Upper lobe of right lung (tissue), 1 donor: Measurements from ENCODE around the gene SPECC1L. TPM values are rescaled to one million over a fixed set of nuclear protein-coding genes. Genes with fewer than 3 reads are reported as not detected.

Experiments
- ATAC-seq: fragments of 200-7000 bp; cut with Tn5 transposase; one replicate; pipeline ENCODE4 v1.9.1; 2020; ENCODE audit warnings: mild to moderate bottlenecking, moderate library complexity
- DNase-seq: peaks from one replicate; pipeline ENCODE4 v3.0.0-alpha.2; 2020
- H3K27ac ChIP-seq: fragments of 200-600 bp; one replicate; pipeline ENCODE4 v1.8.0; 2022
- H3K27me3 ChIP-seq: fragments of 200-600 bp; one replicate; pipeline ENCODE4 v1.8.0; 2022; ENCODE audit warnings: mild to moderate bottlenecking
- H3K36me3 ChIP-seq: fragments of 200-600 bp; one replicate; pipeline ENCODE4 v1.8.0; 2022
- H3K4me1 ChIP-seq: fragments of 200-600 bp; one replicate; pipeline ENCODE4 v1.8.0; 2022
- H3K4me3 ChIP-seq: fragments of 200-600 bp; one replicate; pipeline ENCODE4 v1.8.0; 2022; ENCODE audit warnings: mild to moderate bottlenecking
- H3K9me3 ChIP-seq: fragments of 200-600 bp; one replicate; pipeline ENCODE4 v1.8.0; 2022
- CTCF ChIP-seq: fragments of 200-600 bp; IDR thresholded peaks from one replicate; pipeline ENCODE4 v1.8.0; 2022; ENCODE audit warnings: antibody characterized with exemption
- intact Hi-C: fragments of 100-400 bp; cut with DNase I; formaldehyde crosslinking; loops from one replicate; pipeline ENCODE4 v1.11.0; 2022
- total RNA-seq: library from RNA; stranded (reverse); fragmentation: NEBNext Ultra II Directional; extraction: Animal tissue kit (Norgen Biotek cat#: 25700); gene quantifications from one replicate; pipeline ENCODE4 v1.2.1, GENCODE V29; 2021
- donor health status: DM: no; HTN: yes; CAD: no; lungs with severe emphysema.

Gene SPECC1L
- total RNA-seq, 1 donor from 2014 or later, result 87.1 TPM

- no peaks in the 10 kb centered on the region for H3K27me3 ChIP-seq
- peaks cover 54% of the 10 kb centered on the region for H3K4me1 ChIP-seq
- H3K9me3 ChIP-seq, result no peaks in the 10 kb centered on the region
- H3K4me3 ChIP-seq, result no peak overlapping the region
- DNase-seq, result no peak
- no peak for TF ChIP-seq CTCF
- H3K36me3 ChIP-seq, result peaks cover 5% of the 10 kb centered on the region
- H3K27ac ChIP-seq, result peak overlapping the region; percentile 56
- ATAC-seq, result no peak
- intact Hi-C loops, result no loop called here
Measured at GRCh38 chr22:24302591-24302990, 32.0 kb downstream of the SPECC1L start.

DNA sequence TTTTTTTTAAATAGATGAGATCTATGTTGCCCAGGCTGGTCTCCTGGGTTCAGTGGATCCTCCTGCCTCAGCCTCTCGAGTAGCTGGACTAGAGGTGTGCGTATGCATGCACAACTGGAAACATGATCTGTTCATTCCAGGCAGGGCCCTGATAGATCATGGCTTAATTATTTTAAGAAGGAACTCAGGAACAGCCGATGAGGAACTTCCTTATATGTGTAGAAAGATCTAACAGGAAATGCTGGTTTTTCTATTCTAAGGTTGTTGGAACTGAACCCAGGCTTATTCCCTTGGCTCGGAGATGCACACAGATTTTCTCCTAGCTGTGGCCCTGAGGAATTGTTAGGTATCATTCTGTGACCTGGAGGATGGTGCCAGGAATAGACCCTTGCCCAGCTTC lies 32.4 kb downstream of the SPECC1L start:
- H3K4me3 ChIP-seq, result no peak overlapping the region
- peaks cover 54% of the 10 kb centered on the region for H3K4me1 ChIP-seq
- no peak for TF ChIP-seq CTCF
- DNase-seq, result no peak
- no peaks in the 10 kb centered on the region for H3K27me3 ChIP-seq
- peaks cover 5% of the 10 kb centered on the region for H3K36me3 ChIP-seq
- peak overlapping the region; percentile 56 for H3K27ac ChIP-seq
- intact Hi-C loops, result no loop called here
- H3K9me3 ChIP-seq, result no peaks in the 10 kb centered on the region
- ATAC-seq, result peak; percentile 29

DNA sequence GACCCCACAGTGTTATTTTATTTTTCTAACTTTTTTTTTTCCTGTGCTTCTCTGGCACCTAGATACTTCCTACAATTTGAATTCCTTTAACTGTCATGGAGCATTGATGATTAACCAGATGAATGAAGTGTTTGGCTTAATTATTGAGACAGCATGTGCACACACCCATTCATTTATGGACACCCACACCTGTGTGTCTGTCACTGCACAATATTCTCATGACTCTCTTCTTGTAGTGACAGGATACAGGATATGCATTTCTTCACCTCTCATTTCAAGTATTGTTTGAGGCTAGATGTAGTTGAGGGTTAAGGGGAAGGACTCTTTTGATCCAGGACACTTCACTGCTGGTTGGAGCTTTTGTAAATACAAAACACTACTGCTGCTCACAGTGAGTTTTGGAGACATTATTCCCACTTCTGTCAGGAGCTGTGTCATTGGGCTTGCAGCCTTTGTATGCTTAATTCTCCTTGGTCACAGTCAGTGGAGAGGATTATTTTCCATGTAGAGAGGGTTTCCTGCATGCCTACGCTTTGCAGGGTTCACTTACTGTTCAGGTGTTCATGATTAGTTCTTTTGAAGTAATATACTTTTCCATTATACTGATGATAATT lies 33.5 kb downstream of the SPECC1L start:
- Histone ChIP-seq H3K4me3 (no peak overlapping the region), H3K9me3 (no peaks in the 10 kb centered on the region), H3K27ac (peak overlapping the region; percentile 58), H3K27me3 (no peaks in the 10 kb centered on the region), H3K36me3 (peaks cover 10% of the 10 kb centered on the region), H3K4me1 (peaks cover 56% of the 10 kb centered on the region)
- DNase-seq (no peak), ATAC-seq (peak; percentile 49)
- no peak for TF ChIP-seq CTCF
- intact Hi-C loops, result no loop called here

DNA sequence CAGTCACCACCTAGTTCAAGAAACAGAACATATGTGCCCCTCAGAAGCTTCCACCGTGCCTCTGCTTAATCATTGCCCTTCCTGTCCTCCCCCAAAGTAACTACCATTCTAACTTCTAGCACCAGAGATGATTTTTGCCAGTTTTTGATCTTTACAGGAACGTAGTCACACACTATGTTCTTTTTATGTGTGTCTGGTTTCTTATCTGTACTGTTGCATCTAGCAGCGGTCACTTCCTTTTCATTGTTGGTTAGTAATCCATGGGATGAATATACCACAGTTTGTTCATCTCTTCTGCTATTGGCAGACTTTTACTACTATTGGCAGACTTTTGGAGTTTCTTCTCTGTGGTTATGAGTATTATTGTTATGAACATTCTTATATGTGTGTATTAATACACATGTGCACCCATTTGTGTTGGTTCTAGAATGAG lies 34.6 kb downstream of the SPECC1L start:
- peaks cover 59% of the 10 kb centered on the region for H3K4me1 ChIP-seq
- TF ChIP-seq CTCF, result no peak
- H3K27me3 ChIP-seq, result no peaks in the 10 kb centered on the region
- DNase-seq, result no peak
- ATAC-seq, result no peak
- peaks cover 10% of the 10 kb centered on the region for H3K36me3 ChIP-seq
- H3K4me3 ChIP-seq, result no peak overlapping the region
- intact Hi-C loops, result no loop called here
- no peaks in the 10 kb centered on the region for H3K9me3 ChIP-seq
- H3K27ac ChIP-seq, result peak overlapping the region; percentile 58

DNA sequence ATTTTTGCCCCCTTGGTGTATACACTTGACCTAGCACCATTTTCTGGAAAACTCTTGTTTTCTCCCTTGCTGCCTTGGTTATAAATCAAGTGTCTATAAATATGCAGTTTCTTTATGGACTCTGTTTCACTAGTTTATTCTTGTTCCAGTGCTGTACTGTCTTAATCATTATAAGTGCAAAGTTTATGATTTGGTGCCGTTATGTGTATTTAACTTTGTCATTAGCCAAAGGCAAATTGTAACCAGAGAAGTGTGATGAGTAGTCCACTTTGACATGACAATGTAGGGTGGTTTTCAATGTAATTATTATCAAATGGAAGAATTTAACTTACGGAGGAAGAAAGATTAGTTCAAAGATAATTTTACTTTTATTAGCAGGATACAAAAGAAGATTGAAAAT lies 40.3 kb downstream of the SPECC1L start:
- ATAC-seq (no peak), DNase-seq (no peak)
- Histone ChIP-seq H3K4me3 (no peak overlapping the region), H3K4me1 (peaks cover 19% of the 10 kb centered on the region), H3K27ac (no peak overlapping the region), H3K27me3 (no peaks in the 10 kb centered on the region), H3K9me3 (no peaks in the 10 kb centered on the region), H3K36me3 (peaks cover 31% of the 10 kb centered on the region)
- no peak for TF ChIP-seq CTCF
- intact Hi-C loops, result no loop called here
